ENCODE results near the gene CCHCR1.

- TF ChIP-seq CTCF (IDR thresholded peaks at IDR 0.05) = no peak
- TF ChIP-seq POLR2A (IDR thresholded peaks at IDR 0.05) = no peak
Measured at GRCh38 chr6:31140643-31141042, 17.0 kb downstream of the CCHCR1 start.
